Heart right ventricle (tissue), 16 donors: ENCODE results near the gene OR7C2. TPM values are rescaled to one million over a fixed set of nuclear protein-coding genes. Genes with fewer than 3 reads are reported as not detected.

Source experiments
- ATAC-seq, 8 donors: fragments of 200-7000 bp; cut with Tn5 transposase; one replicate each; pipeline ENCODE4 v1.9.1; 2020; ENCODE audit warnings: mild to moderate bottlenecking in 8 of 8, moderate library complexity in 8 of 8, moderate number of reproducible peaks in 1 of 8
- DNase-seq, 2 donors: peaks; one replicate each; pipeline ENCODE4 v3.0.0-alpha.2; 2020
- H3K27ac ChIP-seq, 10 donors: fragments of 200-600 bp; sonication (generic) in 2 of 10; one replicate each; pipeline versions ENCODE4 v1.5.0 to v1.8.0; 2020 to 2022; ENCODE audit warnings: mild to moderate bottlenecking in 3 of 10
- H3K27me3 ChIP-seq, 7 donors: fragments of 200-600 bp; one replicate each; pipeline ENCODE4 v1.8.0; 2021 to 2022; ENCODE audit warnings: mild to moderate bottlenecking in 2 of 7
- H3K36me3 ChIP-seq, 9 donors: fragments of 200-600 bp; sonication (generic) in 1 of 9; one replicate each; pipeline versions ENCODE4 v1.5.0 to v1.8.0; 2020 to 2022; ENCODE audit warnings: mild to moderate bottlenecking in 2 of 9
- H3K4me1 ChIP-seq, 9 donors: fragments of 200-600 bp; sonication (generic) in 1 of 9; one replicate each; pipeline versions ENCODE4 v1.5.0 to v1.8.0; 2020 to 2022; ENCODE audit warnings: mild to moderate bottlenecking in 4 of 9
- H3K4me3 ChIP-seq, 10 donors: fragments of 200-600 bp; sonication (generic) in 2 of 10; one replicate each; pipeline versions ENCODE4 v1.5.0 to v1.8.0; 2020 to 2022; ENCODE audit warnings: mild to moderate bottlenecking in 7 of 10, moderate library complexity in 2 of 10
- H3K9me3 ChIP-seq, 11 donors: fragments of 200-600 bp in 10 of 11; sonication (generic) in 2 of 11; one replicate each; pipeline versions ENCODE4 v1.5.0 to v1.8.0; 2013 to 2022; ENCODE audit warnings: mild to moderate bottlenecking in 2 of 11, control low read depth in 1 of 11, moderate library complexity in 1 of 11
- CTCF ChIP-seq, 9 donors: fragments of 200-600 bp; sonication (generic) in 2 of 9; IDR thresholded peaks; one replicate each; pipeline versions ENCODE4 v1.5.0 to v1.8.0; 2021 to 2022; ENCODE audit warnings: antibody characterized with exemption in 9 of 9, mild to moderate bottlenecking in 5 of 9, moderate library complexity in 1 of 9
- WGBS, 2 donors: extraction: QIAGEN DNeasy Blood & Tissue Kit; methylation state at CpG; one replicate each; pipeline ENCODE4 v1.1.7; 2013; ENCODE audit warnings: inconsistent platforms in 1 of 2; 5-methylcytosine and 5-hydroxymethylcytosine counted together
- intact Hi-C, 10 donors: fragments of 100-400 bp; cut with DNase I; formaldehyde crosslinking; loops; one replicate each; pipeline versions ENCODE4 v1.11.1 to v1.14.2; 2022
- polyA plus RNA-seq, 2 donors: library from polyadenylated mRNA; stranded (reverse); fragments of 200-250 nt; gene quantifications; one replicate each; pipeline ENCODE4 v1.2.3, GENCODE V29; 2013
- total RNA-seq, 10 donors: library from RNA; stranded (reverse); fragmentation: NEBNext Ultra II Directional in 3 of 10; extraction: Animal tissue kit (Norgen Biotek cat#: 25700) in 3 of 10; gene quantifications; one replicate each; pipeline versions ENCODE4 v1.2.1 to v1.2.4, GENCODE V29; 2021 to 2023
- donor health status: Arrhythmogenic right ventricular cardiomyopathy.
- donor health status: ischemic (EF 13 %, LVEDD 7.1; RV severe dilation, severe dysfunction).
- donor health status: healthy with polysubstance abuse.
- donor health status: DM: no; HTN: yes; CAD: no.
- donor health status: DM: no; HTN: no; CAD: no.
- donor health status: ischemic (EF 25% LVEDD 6.9; RV normal size, moderate dysfunction).
- donor health status: ischemic (EF 25% LVEDD 5.7; RV mildly dilated, moderate dysfunction).
- donor health status: healthy.
- donor health status: DM: yes; HTN: yes; CAD: no.
- donor health status: Ischemic cardiomyopathy.
- donor health status: ischemic (EF 35%, LVEDD 5.7; RV mildly dilated, moderate dysfunction).
- donor health status: nonischemic (EF 11% LVEDD 7.7; RV severe dilation, severe dysfunction).
- donor health status: DM: yes; HTN: yes; CAD: no.
- donor health status: PGD.
- donor health status: ischemic (EF 29% LVEDD 5.4; RV normal size, mild dysfunction).
- donor health status: nonischemic (EF 23%, LVEDD 6.1; RV moderate dilation, normal function).

Gene OR7C2
- total and polyA plus RNA-seq, 12 donors, result not detected

- H3K4me3 ChIP-seq, result no peak overlapping the region
- H3K27ac ChIP-seq, result no peak overlapping the region
- no peaks in the 10 kb centered on the region for H3K4me1 ChIP-seq
- no peaks in the 10 kb centered on the region for H3K9me3 ChIP-seq
- 49 to 53% methylated on average over 5 of the region's 5 CpGs for WGBS, 2 donors
- TF ChIP-seq CTCF (IDR thresholded peaks at IDR 0.05), result no peak
- ATAC-seq (no peak), DNase-seq (no peak)
- H3K36me3 ChIP-seq, result no peaks in the 10 kb centered on the region
- intact Hi-C loops, result no loop called here
- H3K27me3 ChIP-seq, result peaks cover 6 to 83% (median 62%) of the 10 kb centered on the region in 7 donors
These were observed 35.8 kb downstream of the OR7C2 start for GRCh38 chr19:14977128-14977527.

- intact Hi-C loops, result no loop called here
- H3K9me3 ChIP-seq, result no peaks in the 10 kb centered on the region
- H3K36me3 ChIP-seq, result no peaks in the 10 kb centered on the region
- peaks cover 6 to 91% (median 70%) of the 10 kb centered on the region in 7 donors for H3K27me3 ChIP-seq
- no peak overlapping the region for H3K27ac ChIP-seq
- no peaks in the 10 kb centered on the region for H3K4me1 ChIP-seq
- H3K4me3 ChIP-seq, result no peak overlapping the region
- no peak for TF ChIP-seq CTCF (IDR thresholded peaks at IDR 0.05)
- no peak for DNase-seq
- no peak for ATAC-seq
- WGBS, 2 donors, result 61 to 74% methylated on average over 6 of the region's 6 CpGs
These were observed 37.0 kb downstream of the OR7C2 start for GRCh38 chr19:14978161-14978776.

- peak within 1 kb of the TSS in 4 of 10 donors; percentile 11 to 22 (median 18) for H3K4me3 ChIP-seq
- DNase-seq (no peak), ATAC-seq (no peak)
- intact Hi-C loops, result no loop called here
- H3K9me3 ChIP-seq, result no peaks in the 10 kb centered on the region
- no peaks in the 10 kb centered on the region for H3K36me3 ChIP-seq
- H3K27me3 ChIP-seq, result peaks cover 6 to 88% (median 71%) of the 10 kb centered on the region in 7 donors
- WGBS, 2 donors, result 1% methylated on average over 53 to 84 of the region's 84 CpGs
- H3K4me1 ChIP-seq, result no peaks in the 10 kb centered on the region
- H3K27ac ChIP-seq, result no peak within 1 kb of the TSS
- no peak for TF ChIP-seq CTCF (IDR thresholded peaks at IDR 0.05)
These were observed 38.4 kb downstream of the OR7C2 start, which contains the start of gene SLC1A6 for GRCh38 chr19:14979476-14980255. Gene SLC1A6, minus strand, starts transcription at chr19:14979864. Its CDS starts 6,954 bp downstream, at chr19:14972910.

- Histone ChIP-seq H3K36me3 (no peaks in the 10 kb centered on the region), H3K9me3 (no peaks in the 10 kb centered on the region), H3K4me3 (no peak overlapping the region), H3K27ac (no peak overlapping the region), H3K27me3 (peaks cover 2 to 53% (median 38%) of the 10 kb centered on the region in 7 donors), H3K4me1 (no peaks in the 10 kb centered on the region)
- TF ChIP-seq CTCF (IDR thresholded peaks at IDR 0.05), result no peak
- DNase-seq (no peak), ATAC-seq (no peak)
- intact Hi-C loops, result no loop called here
- 68 to 71% methylated on average over 5 of the region's 5 CpGs for WGBS, 2 donors
These were observed 43.8 kb downstream of the OR7C2 start for GRCh38 chr19:14985133-14985532.

Other genes starting within 250 kb of the OR7C2 start
- gene ADGRE2, start 162.9 kb upstream of the OR7C2 start, total RNA-seq, result 1 to 10 TPM in 4 of 10 donors, under 1 TPM in 6; 0.17 to 5.0 (median 0.87) TPM
- gene ADGRE2, start 162.9 kb upstream of the OR7C2 start, polyA plus RNA-seq, result under 1 TPM; 0.38 to 0.44 TPM
- gene OR7A5, start 106.3 kb upstream of the OR7C2 start, total RNA-seq, result not detected
- not detected for gene OR7A5, start 106.3 kb upstream of the OR7C2 start, polyA plus RNA-seq
- gene OR7C1, start 106.3 kb upstream of the OR7C2 start, total RNA-seq, result under 1 TPM in 3 of 10 donors, not detected in 7; 0.02 to 0.06 (median 0.02) TPM
- gene OR7C1, start 106.3 kb upstream of the OR7C2 start, polyA plus RNA-seq, result under 1 TPM; 0.01 to 0.07 TPM
- not detected for gene OR7A10, start 92.6 kb upstream of the OR7C2 start, total RNA-seq
- gene OR7A10, start 92.6 kb upstream of the OR7C2 start, polyA plus RNA-seq, result not detected
- not detected for gene OR7A17, start 55.4 kb upstream of the OR7C2 start, total RNA-seq
- gene OR7A17, start 55.4 kb upstream of the OR7C2 start, polyA plus RNA-seq, result not detected
- not detected for gene SLC1A6, start 38.4 kb downstream of the OR7C2 start, total RNA-seq
- gene SLC1A6, start 38.4 kb downstream of the OR7C2 start, polyA plus RNA-seq, result not detected
- not detected for gene CASP14, start 108.0 kb downstream of the OR7C2 start, total RNA-seq
- not detected for gene CASP14, start 108.0 kb downstream of the OR7C2 start, polyA plus RNA-seq
- not detected for gene OR1I1, start 140.7 kb downstream of the OR7C2 start, total RNA-seq
- not detected for gene OR1I1, start 140.7 kb downstream of the OR7C2 start, polyA plus RNA-seq
- gene SYDE1, start 165.9 kb downstream of the OR7C2 start, total RNA-seq, result 10 to 100 TPM; 11.5 to 17.1 (median 13.1) TPM
- 10 to 100 TPM in 1 of 2 donors, 1 to 10 TPM in 1; 9.4 to 12.9 TPM for gene SYDE1, start 165.9 kb downstream of the OR7C2 start, polyA plus RNA-seq